ENCODE results near the gene CLASP2. TPM values are rescaled to one million over a fixed set of nuclear protein-coding genes. Genes with fewer than 3 reads are reported as not detected.
"Not testable (repeated sequence)": the region's sequence is repeated elsewhere in the genome, so short reads cannot be mapped to it uniquely, and the experiment has no call there.

CLASP2 gene
- polyA plus RNA-seq, 4 donors: 45.7 to 58.4 (median 54.9) TPM

DNA sequence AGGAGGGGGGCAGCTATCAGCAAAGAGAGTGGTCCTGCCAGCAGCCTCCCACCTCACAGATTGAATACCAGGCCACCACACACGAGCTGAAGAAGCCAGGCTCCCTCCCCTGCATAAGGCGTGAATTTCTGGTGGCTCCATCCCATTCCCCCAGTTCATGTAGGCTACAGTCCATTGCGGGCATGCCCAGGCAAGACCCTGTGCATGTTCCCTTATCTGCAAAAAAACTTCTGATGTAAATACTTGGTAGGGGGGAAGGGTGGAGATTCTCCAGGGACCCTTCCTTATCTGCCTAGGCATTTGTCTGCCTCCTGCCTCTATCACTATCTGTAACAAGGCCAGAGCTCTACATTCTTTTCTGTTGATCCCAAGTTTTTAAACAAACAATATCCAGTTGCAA is 250.3 kb downstream of the CLASP2 start:
- DNase-seq (ENCODE audit: low read depth in 4 of 4, low spot score in 3 of 4): no peak

DNA sequence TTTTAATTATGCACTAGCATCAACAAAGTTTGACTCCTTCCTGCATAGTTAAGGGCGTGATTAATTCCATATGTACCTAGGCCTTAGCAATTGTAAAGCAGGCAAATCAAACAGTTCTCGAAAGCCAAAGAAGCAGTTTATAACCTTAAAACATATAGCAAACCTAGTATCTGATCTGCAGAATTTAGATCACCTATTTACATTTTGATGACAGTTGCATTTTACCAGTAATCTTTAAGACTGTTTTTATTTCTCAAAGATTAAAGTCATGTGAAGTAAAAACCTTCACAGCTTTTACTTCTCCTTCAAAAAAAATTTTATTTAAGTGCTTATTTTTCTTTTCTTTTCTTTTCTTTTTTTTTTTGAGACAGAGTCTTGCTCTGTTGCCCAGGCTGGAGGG is 257.0 kb downstream of the CLASP2 start:
- DNase-seq (ENCODE audit: low read depth in 4 of 4, low spot score in 3 of 4): no peak

GRCh38 chr3:33459577-33459976 is 258.5 kb downstream of the CLASP2 start:
- DNase-seq (ENCODE audit: low read depth in 4 of 4, low spot score in 3 of 4): not testable (repeated sequence)

DNA sequence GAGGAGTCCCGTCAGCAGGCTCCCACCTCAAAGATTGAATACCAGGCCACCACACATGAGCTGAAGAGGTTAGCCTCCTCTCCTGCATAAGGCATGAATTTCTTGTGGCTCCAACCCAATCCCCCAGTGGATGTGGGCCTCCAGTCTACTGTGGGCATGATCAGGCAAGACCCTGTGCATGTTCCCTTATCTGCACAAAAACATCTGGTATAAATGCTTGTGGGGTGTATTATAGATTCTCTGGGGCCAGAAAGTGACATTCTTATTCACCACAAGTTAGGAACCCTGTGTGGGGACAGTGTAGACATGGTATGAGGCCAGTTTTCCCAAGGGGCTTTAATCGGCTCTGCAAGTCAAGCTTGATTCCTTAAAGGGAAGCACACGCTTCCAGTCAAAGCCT is 259.6 kb downstream of the CLASP2 start:
- DNase-seq (ENCODE audit: low read depth in 4 of 4, low spot score in 3 of 4): no peak

- DNase-seq (ENCODE audit: low read depth in 4 of 4, low spot score in 3 of 4): no peak
These were observed 261.3 kb downstream of the CLASP2 start for GRCh38 chr3:33456756-33457155.

DNA sequence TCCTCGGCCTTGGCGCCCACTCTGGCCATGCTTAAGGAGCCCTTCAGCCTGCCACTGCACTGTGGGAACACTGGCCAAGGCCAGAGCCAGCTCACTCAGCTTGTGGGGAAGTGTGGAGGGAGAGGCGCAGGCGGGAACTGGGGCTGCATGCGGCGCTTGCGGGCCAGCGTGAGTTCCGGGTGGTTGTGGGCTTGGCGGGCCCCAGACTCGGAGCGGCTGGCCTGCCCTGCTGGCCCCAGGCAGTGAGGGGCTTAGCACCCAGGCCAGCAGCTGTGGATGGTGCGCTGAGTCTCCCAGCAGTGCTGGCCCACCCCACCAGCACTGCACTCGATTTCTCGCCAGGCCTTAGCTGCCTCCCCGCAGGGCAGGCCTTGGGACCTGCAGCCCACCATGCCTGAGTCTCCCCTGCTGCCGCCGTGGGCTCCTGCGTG is 264.7 kb downstream of the CLASP2 start:
- no peak for DNase-seq (ENCODE audit: low read depth in 4 of 4, low spot score in 3 of 4)

DNA sequence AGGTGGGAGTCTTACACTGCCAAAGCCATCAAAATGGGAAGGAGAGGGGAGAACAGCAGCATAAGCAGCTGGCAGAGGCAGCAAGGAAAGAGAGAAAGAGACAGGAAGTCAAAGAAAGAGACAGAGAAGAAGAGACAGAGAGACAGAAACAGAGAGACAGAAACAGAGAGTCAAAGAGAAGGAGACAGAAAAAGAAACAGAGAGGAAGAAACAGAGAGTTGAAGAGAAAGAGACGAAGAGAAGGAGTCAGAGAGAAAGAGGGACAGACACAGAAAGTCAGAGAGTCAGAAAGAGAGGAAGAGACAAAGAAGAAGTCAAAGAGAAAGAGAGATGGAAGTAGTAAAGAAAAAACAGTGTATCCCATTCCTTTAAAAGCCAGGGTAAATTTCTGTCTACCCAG is 266.1 kb downstream of the CLASP2 start:
- not testable (repeated sequence) for DNase-seq (ENCODE audit: low read depth in 4 of 4, low spot score in 3 of 4)

DNA sequence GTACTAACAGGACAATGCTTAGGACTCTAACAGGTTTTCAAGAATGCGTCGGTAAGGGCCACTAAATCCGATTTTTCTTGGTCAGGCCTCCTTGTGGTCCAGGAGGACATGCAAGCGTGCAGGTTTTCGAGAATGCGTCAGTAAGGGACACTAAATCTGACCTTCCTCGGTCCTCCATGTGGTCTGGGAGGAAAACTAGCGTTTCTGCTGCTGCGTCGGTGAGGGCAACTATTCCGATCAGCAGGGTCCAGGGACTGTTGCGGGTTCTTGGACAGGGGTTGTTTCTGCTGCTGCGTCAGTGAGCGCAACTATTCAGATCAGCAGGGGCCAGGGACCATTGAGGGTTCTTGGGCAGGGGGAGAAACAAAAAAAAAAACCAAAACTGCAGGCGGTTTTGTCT is 270.1 kb downstream of the CLASP2 start:
- DNase-seq (ENCODE audit: low read depth in 4 of 4, low spot score in 3 of 4): no peak

- not testable (repeated sequence) for DNase-seq (ENCODE audit: low read depth in 4 of 4, low spot score in 3 of 4)
These were observed 270.8 kb downstream of the CLASP2 start for GRCh38 chr3:33447256-33447625.

Other genes with a start within 250 kb of the CLASP2 start
- gene PDCD6IP, start 80.4 kb upstream of the CLASP2 start, polyA plus RNA-seq (ENCODE audit: insufficient read length in 4 of 4): 100 to 1,000 TPM; 147 to 164 (median 160) TPM

Data from right renal pelvis (tissue), 4 donors.